Astrocyte (in vitro differentiated cells and primary cell): Measurements from ENCODE around the gene BLOC1S5. TPM values are rescaled to one million over a fixed set of nuclear protein-coding genes. Genes with fewer than 3 reads are reported as not detected.

Experiments used
- DNase-seq: peaks from one replicate; pipeline ENCODE4 v3.0.0-alpha.2; 2010; ENCODE audit warnings: low read depth
- FAIRE-seq: peaks from 2 replicates; lab custom pipeline; 2011; peaks lifted over from hg19 to GRCh38; lab: Jason Lieb, UNC
- H2AFZ ChIP-seq: 2 replicates; pipeline ENCODE4 v1.6.0; 2012; ENCODE audit warnings: low read depth, low read length, inconsistent platforms
- H3K27ac ChIP-seq: 2 replicates; pipeline ENCODE4 v1.5.1; 2011; ENCODE audit warnings: low read depth, low read length, inconsistent platforms
- H3K27me3 ChIP-seq: 2 replicates; pipeline ENCODE4 v1.6.0; 2011; ENCODE audit warnings: low read length, inconsistent platforms; ENCODE audit not compliant: insufficient read depth
- H3K36me3 ChIP-seq: 2 replicates; pipeline ENCODE4 v1.5.1; 2011; ENCODE audit warnings: low read length, inconsistent platforms; ENCODE audit not compliant: insufficient read depth
- H3K4me1 ChIP-seq: 2 replicates; pipeline ENCODE4 v1.5.1; 2011; ENCODE audit warnings: low read length, inconsistent platforms; ENCODE audit not compliant: insufficient read depth
- H3K4me2 ChIP-seq: 2 replicates; pipeline ENCODE4 v1.6.0; 2012; ENCODE audit warnings: low read length, inconsistent platforms
- H3K4me3 ChIP-seq: 2 replicates; pipeline ENCODE4 v1.5.1; 2011; ENCODE audit warnings: low read depth, mild to moderate bottlenecking, low read length, inconsistent platforms; ENCODE audit not compliant: insufficient read depth
- H3K79me2 ChIP-seq: 2 replicates; pipeline ENCODE4 v1.6.0; 2012; ENCODE audit warnings: mild to moderate bottlenecking, low read length, inconsistent platforms; ENCODE audit not compliant: insufficient read depth
- H3K9ac ChIP-seq: 2 replicates; pipeline ENCODE4 v1.6.0; 2012; ENCODE audit warnings: mild to moderate bottlenecking, low read length, inconsistent platforms
- H3K9me3 ChIP-seq: 2 replicates; pipeline ENCODE4 v1.5.1; 2012; ENCODE audit warnings: low read depth, mild to moderate bottlenecking, low read length, inconsistent platforms; ENCODE audit not compliant: insufficient read depth
- H4K20me1 ChIP-seq: 2 replicates; pipeline ENCODE4 v1.6.0; 2012; ENCODE audit warnings: low read length, inconsistent platforms; ENCODE audit not compliant: insufficient read depth
- H3K27ac Mint-ChIP-seq: one replicate; pipeline ENCODE4 v1.8.0; 2021; ENCODE audit warnings: mild to moderate bottlenecking, mixed read lengths; ENCODE audit not compliant: unreplicated experiment
- H3K27me3 Mint-ChIP-seq: one replicate; pipeline ENCODE4 v1.8.0; 2021; ENCODE audit warnings: low read depth, mixed read lengths; ENCODE audit not compliant: unreplicated experiment
- H3K36me3 Mint-ChIP-seq: one replicate; pipeline ENCODE4 v1.8.0; 2021; ENCODE audit warnings: low read depth, mixed read lengths; ENCODE audit not compliant: unreplicated experiment
- H3K4me1 Mint-ChIP-seq: one replicate; pipeline ENCODE4 v1.8.0; 2021; ENCODE audit warnings: low read depth, mixed read lengths; ENCODE audit not compliant: unreplicated experiment
- H3K4me3 Mint-ChIP-seq: one replicate; pipeline ENCODE4 v1.8.0; 2021; ENCODE audit warnings: mild to moderate bottlenecking, moderate library complexity, mixed read lengths; ENCODE audit not compliant: unreplicated experiment
- H3K9me3 Mint-ChIP-seq: one replicate; pipeline ENCODE4 v1.8.0; 2021; ENCODE audit warnings: mild to moderate bottlenecking, mixed read lengths; ENCODE audit not compliant: unreplicated experiment
- EZH2 ChIP-seq: IDR thresholded peaks from 2 replicates; pipeline ENCODE4 v1.6.1; 2012; ENCODE audit warnings: mild to moderate bottlenecking, low read length, inconsistent platforms; ENCODE audit not compliant: insufficient read depth
- total RNA-seq: library from RNA; stranded (reverse); gene quantifications from 2 replicates; pipeline ENCODE4 v1.2.1, GENCODE V29; 2021
- TF ChIP-seq, protein P1 (sequence below): IDR thresholded peaks from 2 replicates; pipeline ENCODE4 v1.5.1; 2011; ENCODE audit warnings: low read depth, mild to moderate bottlenecking, inconsistent platforms, low read length, moderate library complexity; ENCODE audit not compliant: insufficient read depth

The BLOC1S5 gene
- total RNA-seq, 1 donor from 2014 or later, result 8.2 TPM

GRCh38 chr6:8069151-8069550 lies 5.0 kb upstream of the BLOC1S5 start:
- H3K27me3 ChIP-seq, result no peaks in the 10 kb centered on the region
- no peaks in the 10 kb centered on the region for H4K20me1 ChIP-seq
- no peaks in the 10 kb centered on the region for H3K4me1 Mint-ChIP-seq
- no peak overlapping the region for H3K4me3 Mint-ChIP-seq
- no peak for TF ChIP-seq EZH2
- TF ChIP-seq, protein P1, sequence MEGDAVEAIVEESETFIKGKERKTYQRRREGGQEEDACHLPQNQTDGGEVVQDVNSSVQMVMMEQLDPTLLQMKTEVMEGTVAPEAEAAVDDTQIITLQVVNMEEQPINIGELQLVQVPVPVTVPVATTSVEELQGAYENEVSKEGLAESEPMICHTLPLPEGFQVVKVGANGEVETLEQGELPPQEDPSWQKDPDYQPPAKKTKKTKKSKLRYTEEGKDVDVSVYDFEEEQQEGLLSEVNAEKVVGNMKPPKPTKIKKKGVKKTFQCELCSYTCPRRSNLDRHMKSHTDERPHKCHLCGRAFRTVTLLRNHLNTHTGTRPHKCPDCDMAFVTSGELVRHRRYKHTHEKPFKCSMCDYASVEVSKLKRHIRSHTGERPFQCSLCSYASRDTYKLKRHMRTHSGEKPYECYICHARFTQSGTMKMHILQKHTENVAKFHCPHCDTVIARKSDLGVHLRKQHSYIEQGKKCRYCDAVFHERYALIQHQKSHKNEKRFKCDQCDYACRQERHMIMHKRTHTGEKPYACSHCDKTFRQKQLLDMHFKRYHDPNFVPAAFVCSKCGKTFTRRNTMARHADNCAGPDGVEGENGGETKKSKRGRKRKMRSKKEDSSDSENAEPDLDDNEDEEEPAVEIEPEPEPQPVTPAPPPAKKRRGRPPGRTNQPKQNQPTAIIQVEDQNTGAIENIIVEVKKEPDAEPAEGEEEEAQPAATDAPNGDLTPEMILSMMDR, result no peak
- no peak overlapping the region for H3K4me2 ChIP-seq
- H3K4me1 ChIP-seq, result peaks cover 6% of the 10 kb centered on the region
- no peak for FAIRE-seq
- H3K9me3 ChIP-seq, result no peaks in the 10 kb centered on the region
- H3K36me3 ChIP-seq, result no peaks in the 10 kb centered on the region
- no peak overlapping the region for H3K4me3 ChIP-seq
- no peak overlapping the region for H3K9ac ChIP-seq
- no peaks in the 10 kb centered on the region for H3K36me3 Mint-ChIP-seq
- H3K27me3 Mint-ChIP-seq, result no peaks in the 10 kb centered on the region
- H3K27ac ChIP-seq, result no peak overlapping the region
- H3K9me3 Mint-ChIP-seq, result no peaks in the 10 kb centered on the region
- no peak for DNase-seq
- no peak overlapping the region for H3K27ac Mint-ChIP-seq
- H2AFZ ChIP-seq, result no peak overlapping the region
- H3K79me2 ChIP-seq, result no peaks in the 10 kb centered on the region

DNA sequence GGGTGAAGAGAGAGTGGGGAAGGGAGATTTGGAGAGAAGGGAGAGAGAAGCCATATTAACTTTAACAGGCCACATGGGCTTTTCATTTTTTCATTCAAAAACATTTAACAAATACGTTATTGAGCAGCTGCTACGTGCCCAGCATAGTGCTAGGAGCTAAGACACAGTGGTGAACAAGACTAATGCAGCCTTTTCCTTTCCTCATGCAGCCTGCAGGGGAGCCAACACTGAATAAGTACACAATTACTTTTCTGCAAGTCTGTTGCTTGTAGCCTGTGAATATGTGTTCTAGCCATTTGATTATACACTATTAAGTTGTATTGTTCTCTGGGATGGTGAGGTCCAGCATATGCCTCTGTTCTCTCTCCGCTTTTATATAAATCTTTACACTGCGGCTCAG lies 1.9 kb upstream of the BLOC1S5 start:
- Mint-ChIP-seq H3K27me3 (no peaks in the 10 kb centered on the region), H3K4me1 (peaks cover 2% of the 10 kb centered on the region), H3K27ac (no peak overlapping the region), H3K36me3 (no peaks in the 10 kb centered on the region), H3K4me3 (peak overlapping the region; percentile 31), H3K9me3 (no peaks in the 10 kb centered on the region)
- no peak for TF ChIP-seq EZH2
- TF ChIP-seq, protein P1, result no peak
- DNase-seq (no peak), FAIRE-seq (no peak)
- H3K4me2 ChIP-seq, result no peak overlapping the region
- H2AFZ ChIP-seq, result no peak overlapping the region
- H3K4me1 ChIP-seq, result peaks cover 6% of the 10 kb centered on the region
- no peak overlapping the region for H3K27ac ChIP-seq
- no peaks in the 10 kb centered on the region for H4K20me1 ChIP-seq
- peaks cover 4% of the 10 kb centered on the region for H3K36me3 ChIP-seq
- H3K9me3 ChIP-seq, result no peaks in the 10 kb centered on the region
- no peak overlapping the region for H3K9ac ChIP-seq
- H3K79me2 ChIP-seq, result peaks cover 7% of the 10 kb centered on the region
- H3K4me3 ChIP-seq, result no peak overlapping the region
- no peaks in the 10 kb centered on the region for H3K27me3 ChIP-seq

DNA sequence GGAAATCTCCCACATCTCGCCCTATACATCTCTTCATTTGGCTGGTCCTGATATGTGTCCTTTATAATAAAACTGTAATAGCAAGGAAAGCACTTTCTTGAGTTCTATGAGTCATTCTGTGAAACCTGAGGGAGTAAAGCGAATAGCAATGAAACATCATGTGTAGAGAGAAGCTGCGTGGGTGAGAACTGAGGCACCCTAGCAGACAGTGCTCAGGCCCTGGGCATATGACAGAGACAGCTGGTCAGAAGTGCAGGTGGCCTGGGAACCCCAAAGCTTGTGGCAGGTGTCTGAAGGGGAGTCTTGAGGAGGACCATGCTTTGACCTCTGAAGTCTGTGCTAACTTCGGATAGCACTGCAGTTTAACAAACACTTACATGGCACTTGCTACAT lies 1.3 kb upstream of the BLOC1S5 start:
- H3K4me2 ChIP-seq, result no peak overlapping the region
- H3K4me1 ChIP-seq, result peaks cover 6% of the 10 kb centered on the region
- FAIRE-seq (no peak), DNase-seq (no peak)
- H3K27me3 ChIP-seq, result no peaks in the 10 kb centered on the region
- no peaks in the 10 kb centered on the region for H3K27me3 Mint-ChIP-seq
- H4K20me1 ChIP-seq, result no peaks in the 10 kb centered on the region
- TF ChIP-seq, protein P1, result no peak
- TF ChIP-seq EZH2, result no peak
- peaks cover 2% of the 10 kb centered on the region for H3K4me1 Mint-ChIP-seq
- H3K4me3 Mint-ChIP-seq, result no peak overlapping the region
- peaks cover 7% of the 10 kb centered on the region for H3K79me2 ChIP-seq
- H3K9ac ChIP-seq, result no peak overlapping the region
- H2AFZ ChIP-seq, result peak overlapping the region; percentile 85
- H3K36me3 Mint-ChIP-seq, result no peaks in the 10 kb centered on the region
- no peaks in the 10 kb centered on the region for H3K9me3 ChIP-seq
- H3K4me3 ChIP-seq, result no peak overlapping the region
- peak overlapping the region; percentile 91 for H3K27ac Mint-ChIP-seq
- peaks cover 4% of the 10 kb centered on the region for H3K36me3 ChIP-seq
- H3K9me3 Mint-ChIP-seq, result no peaks in the 10 kb centered on the region
- no peak overlapping the region for H3K27ac ChIP-seq
